WTC11 (cell line): ENCODE results near the gene ASIC2.

Experiments used
- CTCF ChIP-seq: fragments of 200-600 bp; IDR thresholded peaks from 2 replicates; pipeline ENCODE4 v1.8.0; 2022; ENCODE audit warnings: antibody characterized with exemption
- IRF2 ChIP-seq: sonication (generic); formaldehyde crosslinking; IDR thresholded peaks from 2 replicates; pipeline ENCODE4 v1.8.0; 2022; ENCODE audit warnings: low read depth, missing genetic modification reagents, borderline replicate concordance
- JUN ChIP-seq: sonication (generic); formaldehyde crosslinking; IDR thresholded peaks from 2 replicates; pipeline ENCODE4 v1.8.0; 2023; ENCODE audit warnings: mild to moderate bottlenecking, missing genetic modification reagents
- TF ChIP-seq, protein P1 (sequence below): fragments of 250-450 bp; sonication (Bioruptor Pico); conservative IDR thresholded peaks from 2 replicates; pipeline ENCODE4 v1.9.0; 2021; ENCODE audit warnings: mild to moderate bottlenecking

DNA sequence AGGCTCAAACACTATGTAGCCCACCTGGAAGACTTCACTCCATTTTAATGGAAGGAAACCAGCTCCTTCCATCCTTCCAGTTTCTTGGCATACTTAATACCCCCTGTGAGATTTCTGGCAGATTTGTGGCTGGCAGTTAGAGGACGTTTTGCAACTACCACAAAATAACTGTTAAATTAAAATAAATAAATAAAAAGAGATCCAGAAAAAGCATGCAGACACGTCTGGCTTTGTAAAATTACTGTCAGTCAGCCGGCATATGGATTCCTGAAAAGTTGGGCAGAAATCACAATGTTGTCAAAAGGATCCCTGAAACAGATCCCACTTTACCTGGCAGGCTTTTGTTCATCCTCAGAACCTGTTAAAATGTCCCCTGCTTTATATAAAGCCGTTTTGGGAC lies 113.9 kb downstream of the ASIC2 start:
- TF ChIP-seq, protein P1, sequence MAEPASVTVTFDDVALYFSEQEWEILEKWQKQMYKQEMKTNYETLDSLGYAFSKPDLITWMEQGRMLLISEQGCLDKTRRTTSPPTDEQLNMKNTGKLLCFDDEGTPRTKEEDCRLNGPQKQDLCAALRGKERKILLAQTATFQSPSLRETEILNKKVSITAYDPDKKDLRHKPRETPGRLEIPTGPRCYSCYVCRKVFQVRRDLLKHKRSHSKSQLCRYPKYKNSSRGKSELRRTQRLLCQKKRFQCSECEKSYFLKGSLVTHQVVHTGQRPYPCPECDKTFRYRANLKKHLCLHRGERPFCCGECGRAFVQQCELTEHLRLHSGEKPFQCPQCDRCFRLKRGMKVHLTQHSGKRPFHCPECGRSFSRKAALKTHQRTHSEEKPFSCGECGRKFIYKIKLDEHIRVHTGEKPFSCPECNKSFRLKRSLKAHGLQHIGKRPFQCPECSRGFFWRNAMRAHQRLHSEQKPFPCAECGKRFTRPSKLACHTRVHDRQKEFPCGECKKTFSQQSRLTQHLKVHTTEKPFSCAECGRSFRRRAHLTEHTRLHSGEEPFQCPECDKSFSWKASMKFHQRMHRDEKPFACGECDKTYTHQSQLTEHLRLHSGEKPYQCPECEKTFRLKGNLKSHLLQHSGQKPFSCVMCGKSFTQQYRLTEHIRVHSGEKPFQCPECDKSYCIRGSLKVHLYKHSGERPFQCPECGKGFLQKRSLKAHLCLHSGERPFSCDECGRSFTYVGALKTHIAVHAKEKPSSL (CRISPR knock-in tag): no peak
- TF ChIP-seq JUN (CRISPR knock-in tag): no peak
- TF ChIP-seq CTCF: no peak
- TF ChIP-seq IRF2 (CRISPR knock-in tag): no peak
